Common myeloid progenitor, CD34-positive (primary cell): ENCODE data around the gene ZNF319.

ENCODE experiments used
- CTCF ChIA-PET: fragments of 350-600 bp; sonication (Branson Sonifier 250); formaldehyde crosslinking; loops from one replicate; lab custom pipeline; 2021; ENCODE audit warnings: antibody characterized with exemption; lab: Charles Lee
- POLR2A ChIA-PET: fragments of 350-600 bp; sonication (Branson Sonifier 250); formaldehyde crosslinking; loops from one replicate; lab custom pipeline; 2021; ENCODE audit warnings: antibody characterized with exemption; lab: Charles Lee
- DNase-seq, 3 donors: peaks; one replicate each; pipeline versions ENCODE4 v3.0.0 to v3.0.0-alpha.2; 2013
- H3K27ac ChIP-seq, 2 experiments: 1 replicate in 1 of 2; 2 replicates in 1 of 2; pipeline ENCODE4 v1.7.0; 2013; ENCODE audit warnings: inconsistent platforms in 2 of 2, low read length in 2 of 2, mild to moderate bottlenecking in 2 of 2, low read depth in 1 of 2, moderate library complexity in 1 of 2; ENCODE audit not compliant: severe bottlenecking in 2 of 2, insufficient read depth in 1 of 2, poor library complexity in 1 of 2
- H3K27me3 ChIP-seq, 5 experiments: replicated peaks in 2 of 5; 1 replicate in 3 of 5; 2 replicates in 2 of 5; pipeline versions ENCODE4 v1.6.1 to v1.7.0; 2013; ENCODE audit warnings: low read length in 4 of 5, mild to moderate bottlenecking in 2 of 5, moderate library complexity in 2 of 5, inconsistent platforms in 1 of 5; ENCODE audit not compliant: insufficient read depth in 5 of 5, control insufficient read depth in 4 of 5
- H3K36me3 ChIP-seq, 4 experiments: 1 replicate in 2 of 4; 2 replicates in 2 of 4; pipeline versions ENCODE4 v1.6.1 to v1.7.0; 2013; ENCODE audit warnings: low read length in 3 of 4, control low read depth in 1 of 4, mild to moderate bottlenecking in 1 of 4; ENCODE audit not compliant: control insufficient read depth in 4 of 4, insufficient read depth in 4 of 4
- H3K4me1 ChIP-seq, 4 experiments: 1 replicate in 3 of 4; 2 replicates in 1 of 4; pipeline versions ENCODE4 v1.6.1 to v1.7.1; 2013; ENCODE audit warnings: low read length in 3 of 4, mild to moderate bottlenecking in 3 of 4, control low read depth in 1 of 4, inconsistent platforms in 1 of 4, moderate library complexity in 1 of 4; ENCODE audit not compliant: control insufficient read depth in 4 of 4, insufficient read depth in 4 of 4; ENCODE audit errors: control extremely low read depth in 1 of 4
- H3K4me3 ChIP-seq, 7 experiments: 1 replicate in 4 of 7; 2 replicates in 3 of 7; pipeline versions ENCODE4 v1.5.1 to v1.7.0; 2013; ENCODE audit warnings: mild to moderate bottlenecking in 7 of 7, low read length in 6 of 7, moderate library complexity in 6 of 7, inconsistent platforms in 2 of 7, low read depth in 2 of 7, control low read depth in 1 of 7; ENCODE audit not compliant: insufficient read depth in 4 of 7, control insufficient read depth in 1 of 7; ENCODE audit errors: extremely low read depth in 1 of 7
- H3K9me3 ChIP-seq, 5 experiments: 1 replicate in 4 of 5; 2 replicates in 1 of 5; pipeline versions ENCODE4 v1.6.1 to v1.7.1; 2013; ENCODE audit warnings: low read length in 4 of 5, mild to moderate bottlenecking in 2 of 5, inconsistent platforms in 1 of 5, low read depth in 1 of 5, moderate library complexity in 1 of 5; ENCODE audit not compliant: control insufficient read depth in 4 of 5, insufficient read depth in 2 of 5; ENCODE audit errors: control extremely low read depth in 1 of 5
- WGBS: methylation state at CpG from one replicate; pipeline ENCODE4 v1.1.5; 2013; ENCODE audit not compliant: insufficient coverage; 5-methylcytosine and 5-hydroxymethylcytosine counted together

The ZNF319 gene

GRCh38 chr16:57996406-57997175 lies 3.9 kb downstream of the ZNF319 start:
- Histone ChIP-seq H3K27me3 (no peaks in the 10 kb centered on the region), H3K9me3 (no peaks in the 10 kb centered on the region), H3K4me1 (peaks cover 4 to 36% (median 31%) of the 10 kb centered on the region in 4 experiments), H3K27ac (no peak overlapping the region), H3K36me3 (peaks cover 0 to 43% (median 21%) of the 10 kb centered on the region in 4 experiments), H3K4me3 (no peak overlapping the region)
- CTCF ChIA-PET = interaction anchor here (1.1 to 7.7 kb wide), 3 partner anchors 16 to 97 kb away, joined by 3 to 61 read pairs (median 32); no protein-coding TSS in a partner anchor
- DNase-seq = no peak
- WGBS = 98% methylated on average over 61 of the region's 62 CpGs
- POLR2A ChIA-PET = no interaction called here

- Histone ChIP-seq H3K36me3 (peaks cover 0 to 43% (median 21%) of the 10 kb centered on the region in 4 experiments), H3K4me1 (peaks cover 4 to 33% (median 27%) of the 10 kb centered on the region in 4 experiments), H3K9me3 (no peaks in the 10 kb centered on the region), H3K27me3 (no peaks in the 10 kb centered on the region), H3K4me3 (no peak overlapping the region), H3K27ac (no peak overlapping the region)
- DNase-seq = no peak
- ChIA-PET POLR2A (no interaction called here), CTCF (interaction anchor here (0.5 to 3.8 kb wide), 4 partner anchors 16 to 193 kb away, joined by 3 to 18 read pairs (median 3); no protein-coding TSS in a partner anchor)
- WGBS = 95% methylated on average over 16 of the region's 18 CpGs
Observed at GRCh38 chr16:57995721-57996405, 4.6 kb downstream of the ZNF319 start.

GRCh38 chr16:57994778-57995177 lies 5.7 kb downstream of the ZNF319 start:
- peaks cover 0 to 43% (median 21%) of the 10 kb centered on the region in 4 experiments for H3K36me3 ChIP-seq
- WGBS = 3% methylated on average over 4 of the region's 4 CpGs
- CTCF ChIA-PET = interaction anchor here (0.5 to 3.8 kb wide), 3 partner anchors 26 to 94 kb away, joined by 3 to 18 read pairs (median 3); no protein-coding TSS in a partner anchor
- H3K9me3 ChIP-seq = no peaks in the 10 kb centered on the region
- peaks cover 4 to 28% (median 23%) of the 10 kb centered on the region in 4 experiments for H3K4me1 ChIP-seq
- POLR2A ChIA-PET = no interaction called here
- DNase-seq = peak; percentile 69 to 84 (median 83)
- H3K27ac ChIP-seq = no peak overlapping the region
- no peaks in the 10 kb centered on the region for H3K27me3 ChIP-seq
- H3K4me3 ChIP-seq = no peak overlapping the region

- H3K4me3 ChIP-seq = no peak overlapping the region
- H3K27me3 ChIP-seq = no peaks in the 10 kb centered on the region
- 100% methylated on average over 2 of the region's 4 CpGs for WGBS
- H3K27ac ChIP-seq = no peak overlapping the region
- H3K36me3 ChIP-seq = peaks cover 0 to 43% (median 21%) of the 10 kb centered on the region in 4 experiments
- CTCF ChIA-PET = interaction anchor here (0.8 to 3.8 kb wide), 4 partner anchors 14 to 413 kb away, joined by 3 to 18 read pairs (median 3); no protein-coding TSS in a partner anchor
- H3K9me3 ChIP-seq = no peaks in the 10 kb centered on the region
- no peak for DNase-seq
- peaks cover 3 to 24% (median 19%) of the 10 kb centered on the region in 4 experiments for H3K4me1 ChIP-seq
- POLR2A ChIA-PET = no interaction called here
Observed at GRCh38 chr16:57994361-57994760, 6.1 kb downstream of the ZNF319 start.

GRCh38 chr16:57993897-57994296 lies 6.6 kb downstream of the ZNF319 start:
- Histone ChIP-seq H3K4me3 (no peak overlapping the region), H3K27ac (no peak overlapping the region), H3K4me1 (peaks cover 0 to 19% (median 14%) of the 10 kb centered on the region in 4 experiments), H3K9me3 (no peaks in the 10 kb centered on the region), H3K27me3 (no peaks in the 10 kb centered on the region), H3K36me3 (peaks cover 0 to 43% (median 21%) of the 10 kb centered on the region in 4 experiments)
- POLR2A ChIA-PET = no interaction called here
- 100% methylated on average over 2 of the region's 5 CpGs for WGBS
- DNase-seq = no peak
- CTCF ChIA-PET = interaction anchor here (0.8 to 3.8 kb wide), 4 partner anchors 14 to 412 kb away, joined by 3 to 18 read pairs (median 3); no protein-coding TSS in a partner anchor

GRCh38 chr16:57993438-57993837 lies 7.0 kb downstream of the ZNF319 start:
- H3K4me3 ChIP-seq = no peak overlapping the region
- WGBS = 79% methylated on average over 6 of the region's 8 CpGs
- peaks cover 0 to 43% (median 21%) of the 10 kb centered on the region in 4 experiments for H3K36me3 ChIP-seq
- ChIA-PET CTCF (interaction anchor here (0.8 to 3.8 kb wide), 4 partner anchors 13 to 412 kb away, joined by 3 to 18 read pairs (median 3); no protein-coding TSS in a partner anchor), POLR2A (no interaction called here)
- H3K27me3 ChIP-seq = no peaks in the 10 kb centered on the region
- H3K9me3 ChIP-seq = no peaks in the 10 kb centered on the region
- H3K27ac ChIP-seq = no peak overlapping the region
- peaks cover 0 to 18% (median 12%) of the 10 kb centered on the region in 4 experiments for H3K4me1 ChIP-seq
- DNase-seq = no peak
